H1 (cell line): ENCODE measurements around the gene PTPN7. TPM values are rescaled to one million over a fixed set of nuclear protein-coding genes. Genes with fewer than 3 reads are reported as not detected.

Source experiments
- CTCF ChIA-PET: fragments of 300-600 bp; sonication (Branson Sonifier 250); formaldehyde crosslinking; loops from one replicate; lab custom pipeline; 2021; ENCODE audit not compliant: partially characterized antibody; lab: Charles Lee
- POLR2A ChIA-PET: fragments of 300-600 bp; sonication (Branson Sonifier 250); formaldehyde crosslinking; loops from one replicate; lab custom pipeline; 2021; ENCODE audit warnings: inconsistent platforms; ENCODE audit not compliant: partially characterized antibody; lab: Charles Lee
- DNase-seq, 2 experiments: peaks; one replicate each; pipeline versions ENCODE4 v3.0.0 to v3.0.0-alpha.2; 2010 to 2022; ENCODE audit warnings: low spot score in 2 of 2, low read depth in 1 of 2, mixed read lengths in 1 of 2
- FAIRE-seq: peaks from 2 replicates; lab custom pipeline; 2011; peaks lifted over from hg19 to GRCh38; lab: Jason Lieb, UNC
- H2AFZ ChIP-seq: 2 replicates; pipeline ENCODE4 v1.8.1; 2012; ENCODE audit warnings: low read length, inconsistent platforms
- H2AK5ac ChIP-seq: 2 replicates; pipeline ENCODE4 v1.6.1; 2013; ENCODE audit warnings: low read depth, low read length
- H2BK120ac ChIP-seq: replicated peaks from 2 replicates; pipeline ENCODE3; 2013; ENCODE audit warnings: low read depth, low read length, inconsistent platforms
- H2BK12ac ChIP-seq: 2 replicates; pipeline ENCODE4 v1.6.1; 2013; ENCODE audit warnings: low read depth, low read length
- H2BK15ac ChIP-seq: 2 replicates; pipeline ENCODE4 v1.6.1; 2013; ENCODE audit warnings: low read length
- H2BK20ac ChIP-seq: 2 replicates; pipeline ENCODE4 v1.6.1; 2013; ENCODE audit warnings: low read length
- H2BK5ac ChIP-seq: 2 replicates; pipeline ENCODE4 v1.6.1; 2013; ENCODE audit warnings: low read depth, low read length
- H3K14ac ChIP-seq: 2 replicates; pipeline ENCODE4 v1.6.1; 2013; ENCODE audit warnings: inconsistent platforms; ENCODE audit not compliant: insufficient read length
- H3K18ac ChIP-seq: 2 replicates; pipeline ENCODE4 v1.6.1; 2013; ENCODE audit warnings: low read length; ENCODE audit errors: extremely low read depth
- H3K23ac ChIP-seq: 2 replicates; pipeline ENCODE4 v1.6.1; 2013; ENCODE audit warnings: inconsistent platforms; ENCODE audit not compliant: insufficient read length
- H3K23me2 ChIP-seq: 2 replicates; pipeline ENCODE4 v1.6.1; 2013; ENCODE audit warnings: low read depth, low read length
- H3K27ac ChIP-seq: 2 replicates; pipeline ENCODE4 v1.6.1; 2011; ENCODE audit warnings: low read depth, low read length, inconsistent platforms
- H3K27me3 ChIP-seq, 4 experiments: replicated peaks in 1 of 4; 1 replicate in 1 of 4; 2 replicates in 3 of 4; pipeline versions ENCODE4 v1.6.1 to v1.8.1; 2011 to 2013; ENCODE audit warnings: low read length in 3 of 4, mild to moderate bottlenecking in 3 of 4, inconsistent platforms in 2 of 4, mixed read lengths in 2 of 4, moderate library complexity in 1 of 4; ENCODE audit not compliant: control insufficient read depth in 3 of 4, insufficient read depth in 3 of 4; ENCODE audit errors: extremely low read depth in 1 of 4
- H3K36me3 ChIP-seq, 4 experiments: 2 replicates each; pipeline versions ENCODE4 v1.6.1 to v1.8.1; 2011 to 2013; ENCODE audit warnings: mild to moderate bottlenecking in 4 of 4, low read length in 3 of 4, moderate library complexity in 2 of 4, control low read depth in 1 of 4, inconsistent platforms in 1 of 4; ENCODE audit not compliant: insufficient read depth in 4 of 4, control insufficient read depth in 2 of 4
- H3K4ac ChIP-seq: replicated peaks from 2 replicates; pipeline ENCODE3; 2013; ENCODE audit warnings: low read length, low read depth, mixed read lengths, inconsistent platforms; ENCODE audit not compliant: insufficient read length
- H3K4me1 ChIP-seq, 4 experiments: replicated peaks in 1 of 4; 1 replicate in 1 of 4; 2 replicates in 3 of 4; pipeline versions ENCODE4 v1.6.1 to v1.8.1; 2011 to 2013; ENCODE audit warnings: low read length in 3 of 4, inconsistent platforms in 2 of 4, mixed read lengths in 1 of 4; ENCODE audit not compliant: insufficient read depth in 4 of 4, control insufficient read depth in 3 of 4
- H3K4me2 ChIP-seq, 2 experiments: 2 replicates each; pipeline versions ENCODE4 v1.6.1 to v1.8.1; 2011 to 2013; ENCODE audit warnings: low read depth in 2 of 2, low read length in 2 of 2, control low read depth in 1 of 2, inconsistent platforms in 1 of 2, mild to moderate bottlenecking in 1 of 2; ENCODE audit not compliant: insufficient read depth in 1 of 2
- H3K4me3 ChIP-seq, 4 experiments: fragments of 200-600, 300-600 bp in 1 of 4; sonication (generic), shearing (Covaris generic), sonication (Bioruptor Twin) in 1 of 4; 2 replicates each; pipeline versions ENCODE4 v1.5.1 to v1.8.1; 2011 to 2016; ENCODE audit warnings: low read length in 4 of 4, low read depth in 3 of 4, control low read depth in 2 of 4, inconsistent platforms in 2 of 4, mild to moderate bottlenecking in 2 of 4, mixed read lengths in 1 of 4, moderate library complexity in 1 of 4; ENCODE audit not compliant: insufficient read depth in 2 of 4; ENCODE audit errors: extremely low read depth in 1 of 4
- H3K56ac ChIP-seq: replicated peaks from 2 replicates; pipeline ENCODE3; 2013; ENCODE audit warnings: low read depth, mild to moderate bottlenecking, mixed read lengths, low read length, inconsistent platforms; ENCODE audit not compliant: insufficient read length
- H3K79me1 ChIP-seq: 2 replicates; pipeline ENCODE4 v1.6.1; 2013; ENCODE audit warnings: low read depth, low read length, control low read depth
- H3K79me2 ChIP-seq, 2 experiments: 2 replicates each; pipeline versions ENCODE4 v1.6.1 to v1.8.1; 2012 to 2013; ENCODE audit warnings: low read length in 2 of 2, mild to moderate bottlenecking in 2 of 2, inconsistent platforms in 1 of 2; ENCODE audit not compliant: insufficient read depth in 2 of 2, control insufficient read depth in 1 of 2
- H3K9ac ChIP-seq, 4 experiments: replicated peaks in 1 of 4; 1 replicate in 1 of 4; 2 replicates in 3 of 4; pipeline versions ENCODE4 v1.6.1 to v1.8.1; 2011 to 2013; ENCODE audit warnings: low read depth in 3 of 4, low read length in 3 of 4, control low read depth in 2 of 4, mild to moderate bottlenecking in 2 of 4, moderate library complexity in 2 of 4, inconsistent platforms in 1 of 4; ENCODE audit errors: extremely low read depth in 1 of 4
- H3K9me3 ChIP-seq, 2 experiments: 2 replicates each; pipeline versions ENCODE4 v1.6.1 to v1.8.1; 2012 to 2013; ENCODE audit warnings: mild to moderate bottlenecking in 2 of 2, moderate library complexity in 2 of 2, control low read depth in 1 of 2, inconsistent platforms in 1 of 2, low read depth in 1 of 2, low read length in 1 of 2, mixed read lengths in 1 of 2; ENCODE audit not compliant: insufficient read depth in 2 of 2
- H4K20me1 ChIP-seq, 2 experiments: replicated peaks in 1 of 2; 2 replicates each; pipeline versions ENCODE3 to v1.8.1; 2011 to 2013; ENCODE audit warnings: inconsistent platforms in 2 of 2, low read length in 2 of 2, mild to moderate bottlenecking in 1 of 2; ENCODE audit not compliant: insufficient read depth in 2 of 2, control insufficient read depth in 1 of 2
- H4K5ac ChIP-seq: 2 replicates; pipeline ENCODE4 v1.6.1; 2013; ENCODE audit warnings: low read length, low read depth, mixed read lengths, inconsistent platforms; ENCODE audit not compliant: insufficient read length
- H4K8ac ChIP-seq: 2 replicates; pipeline ENCODE4 v1.8.0; 2013; ENCODE audit warnings: mild to moderate bottlenecking, moderate library complexity, low read length, inconsistent platforms; ENCODE audit not compliant: insufficient read depth; ENCODE audit errors: extremely low read depth
- H4K91ac ChIP-seq: replicated peaks from 2 replicates; pipeline ENCODE3; 2013; ENCODE audit warnings: low read length, mixed read lengths, inconsistent platforms; ENCODE audit not compliant: insufficient read length
- HDAC6 ChIP-seq: IDR thresholded peaks from one replicate; pipeline ENCODE4 v1.7.1; 2012; ENCODE audit warnings: low read depth, mild to moderate bottlenecking, inconsistent platforms, low read length, moderate library complexity
- WGBS, 2 experiments: shearing (Covaris generic) in 1 of 2; methylation state at CpG; one replicate each; pipeline versions ENCODE4 v1.1.6 to v1.1.7; 2013 to 2015; ENCODE audit warnings: low lambda C conversion rate in 2 of 2, mixed read lengths in 2 of 2, inconsistent platforms in 1 of 2, low coverage in 1 of 2, missing lambda C conversion rate in 1 of 2; ENCODE audit not compliant: insufficient replicate concordance in 2 of 2, insufficient coverage in 1 of 2, insufficient read length in 1 of 2; ENCODE audit errors: extremely low coverage in 1 of 2, missing lambda C conversion rate in 1 of 2; 5-methylcytosine and 5-hydroxymethylcytosine counted together
- polyA plus RNA-seq, 7 experiments: library from polyadenylated mRNA; depleted of rRNA in 3 of 7; stranded (reverse) in 5 of 7; unstranded in 2 of 7; fragments of >200 nt in 5 of 7; fragments of 200-250 nt in 2 of 7; gene quantifications; 1 replicate in 5 of 7; 2 replicates in 1 of 7; 4 replicates in 1 of 7; pipeline versions ENCODE4 v1.2.1 to v1.2.3, GENCODE V29; 2011 to 2013; ENCODE audit warnings: missing spikeins in 2 of 7, mixed read lengths in 2 of 7
- total RNA-seq: library from RNA; stranded (reverse); fragmentation: NEBNext Ultra II Directional; extraction: Animal tissue kit (Norgen Biotek cat#: 25700); gene quantifications from 2 replicates; pipeline ENCODE4 v1.2.1, GENCODE V29; 2021
- TF ChIP-seq, protein P1 (sequence below): IDR thresholded peaks from 2 replicates; pipeline ENCODE4 v1.6.1; 2012; ENCODE audit warnings: low read length, inconsistent platforms

The PTPN7 gene
- total and polyA plus RNA-seq, 2 of the 8 experiments (the other 6 are each of a cell fraction or from before 2014, with no cell fraction given), result 0.20 TPM; not detected in 1

GRCh38 chr1:202106340-202107254 is 53.8 kb downstream of the PTPN7 start:
- FAIRE-seq (no peak), DNase-seq (no peak)
- H2AFZ ChIP-seq, result no peak overlapping the region

More at GRCh38 chr1:202106340-202107254, 53.8 kb downstream of the PTPN7 start:
- peak overlapping the region; percentile 91 for H2AK5ac ChIP-seq
- 0 out of 2 replicates have a peak overlapping the region, but pooled peaks have one; percentile 1 for H3K18ac ChIP-seq
- TF ChIP-seq HDAC6, result no peak
- TF ChIP-seq, protein P1, sequence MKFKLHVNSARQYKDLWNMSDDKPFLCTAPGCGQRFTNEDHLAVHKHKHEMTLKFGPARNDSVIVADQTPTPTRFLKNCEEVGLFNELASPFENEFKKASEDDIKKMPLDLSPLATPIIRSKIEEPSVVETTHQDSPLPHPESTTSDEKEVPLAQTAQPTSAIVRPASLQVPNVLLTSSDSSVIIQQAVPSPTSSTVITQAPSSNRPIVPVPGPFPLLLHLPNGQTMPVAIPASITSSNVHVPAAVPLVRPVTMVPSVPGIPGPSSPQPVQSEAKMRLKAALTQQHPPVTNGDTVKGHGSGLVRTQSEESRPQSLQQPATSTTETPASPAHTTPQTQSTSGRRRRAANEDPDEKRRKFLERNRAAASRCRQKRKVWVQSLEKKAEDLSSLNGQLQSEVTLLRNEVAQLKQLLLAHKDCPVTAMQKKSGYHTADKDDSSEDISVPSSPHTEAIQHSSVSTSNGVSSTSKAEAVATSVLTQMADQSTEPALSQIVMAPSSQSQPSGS, result no peak
- peak overlapping the region; percentile 37; the same call in 1 of the 2 replicates for H2BK15ac ChIP-seq
- H4K91ac ChIP-seq, result peak overlapping the region; percentile 66
- H3K23me2 ChIP-seq, result no peaks in the 10 kb centered on the region
- H4K8ac ChIP-seq, result 0 out of 2 replicates have a peak overlapping the region, but pooled peaks have one; percentile 57
- H3K23ac ChIP-seq, result no peak overlapping the region
- H3K4ac ChIP-seq, result peak overlapping the region; percentile 33
- H4K5ac ChIP-seq, result peak overlapping the region; percentile 6
- WGBS, 2 experiments, result 81% methylated on average over 10 of the region's 10 CpGs; no CpG with 5 or more reads in 1 of the 2 experiments
- ChIA-PET CTCF (interaction anchor here (0.9 to 5.3 kb wide), 7 partner anchors 11 to 211 kb away, joined by 3 to 77 read pairs (median 11); partner anchors contain the start of genes ELF3 and GPR37L1), POLR2A (interaction anchor here (1.0 to 4.3 kb wide), 12 partner anchors 9 to 104 kb away, joined by 3 to 33 read pairs (median 5); partner anchors contain the start of genes ELF3 and GPR37L1)
- peak overlapping the region; percentile 70; the same call in 1 of the 2 replicates for H3K27ac ChIP-seq
- H3K4me3 ChIP-seq, result no peak overlapping the region; a peak in 1 of 8 replicates
- H3K36me3 ChIP-seq, result no peaks in the 10 kb centered on the region
- H2BK5ac ChIP-seq, result peak overlapping the region; percentile 60; the same call in 1 of the 2 replicates
- H2BK20ac ChIP-seq, result peak overlapping the region; percentile 50; the same call in 1 of the 2 replicates
- no peak overlapping the region for H3K9ac ChIP-seq
- H3K27me3 ChIP-seq, result no peaks in the 10 kb centered on the region
- H3K14ac ChIP-seq, result no peak overlapping the region
- H3K4me2 ChIP-seq, result peak overlapping the region in 1 of 2 experiments; percentile 37; a peak in 1 of 4 replicates
- H2BK120ac ChIP-seq, result peak overlapping the region; percentile 65
- H3K56ac ChIP-seq, result no peak overlapping the region
- H3K79me2 ChIP-seq, result no peaks in the 10 kb centered on the region
- H4K20me1 ChIP-seq, result no peaks in the 10 kb centered on the region
- H3K4me1 ChIP-seq, result peaks cover 15 to 23% (median 18%) of the 10 kb centered on the region in 4 experiments
- no peaks in the 10 kb centered on the region for H3K9me3 ChIP-seq
- H2BK12ac ChIP-seq, result peak overlapping the region; percentile 90; the same call in 1 of the 2 replicates
- no peaks in the 10 kb centered on the region for H3K79me1 ChIP-seq
